Psoas muscle (tissue), 8 donors: ENCODE measurements around the gene LINGO1. TPM values are rescaled to one million over a fixed set of nuclear protein-coding genes. Genes with fewer than 3 reads are reported as not detected.

Experiments
- ATAC-seq, 4 donors: fragments of 200-7000 bp; cut with Tn5 transposase; one replicate each; pipeline ENCODE4 v1.9.1; 2020; ENCODE audit warnings: moderate library complexity in 3 of 4, mild to moderate bottlenecking in 2 of 4
- DNase-seq, 2 donors: peaks; one replicate each; pipeline ENCODE4 v3.0.0-alpha.2; 2020
- H3K27ac ChIP-seq: fragments of 200-600 bp; one replicate; pipeline ENCODE4 v1.8.0; 2022
- H3K27me3 ChIP-seq, 3 donors: fragments of 200-600 bp in 1 of 3; one replicate each; pipeline versions ENCODE4 v1.6.1 to v1.8.0; 2013 to 2022; ENCODE audit warnings: low read length in 2 of 3, mild to moderate bottlenecking in 2 of 3, moderate library complexity in 1 of 3; ENCODE audit not compliant: insufficient read depth in 3 of 3
- H3K36me3 ChIP-seq, 2 donors: fragments of 200-600 bp in 1 of 2; one replicate each; pipeline versions ENCODE4 v1.6.1 to v1.8.0; 2013 to 2022; ENCODE audit warnings: low read depth in 1 of 2, mild to moderate bottlenecking in 1 of 2, moderate library complexity in 1 of 2; ENCODE audit not compliant: insufficient read depth in 1 of 2
- H3K4me1 ChIP-seq: fragments of 200-600 bp; one replicate; pipeline ENCODE4 v1.8.0; 2022
- H3K4me3 ChIP-seq: fragments of 200-600 bp; one replicate; pipeline ENCODE4 v1.8.0; 2022; ENCODE audit warnings: mild to moderate bottlenecking
- H3K9me3 ChIP-seq: fragments of 200-600 bp; one replicate; pipeline ENCODE4 v1.8.0; 2022
- CTCF ChIP-seq: fragments of 200-600 bp; IDR thresholded peaks from one replicate; pipeline ENCODE4 v1.8.0; 2022; ENCODE audit warnings: antibody characterized with exemption
- WGBS, 3 donors: extraction: QIAGEN DNeasy Blood & Tissue Kit; methylation state at CpG; one replicate each; pipeline versions ENCODE4 v1.1.6 to v1.1.7; 2013; 5-methylcytosine and 5-hydroxymethylcytosine counted together
- intact Hi-C, 2 donors: fragments of 100-400 bp; cut with DNase I; formaldehyde crosslinking; loops; one replicate each; pipeline versions ENCODE4 v1.11.0 to v1.14.2; 2022
- polyA plus RNA-seq, 3 donors: library from polyadenylated mRNA; stranded (reverse); fragments of 200-250 nt; gene quantifications; one replicate each; pipeline ENCODE4 v1.2.3, GENCODE V29; 2013
- total RNA-seq, 4 donors: library from RNA; stranded (reverse); fragmentation: NEBNext Ultra II Directional in 2 of 4; extraction: Animal tissue kit (Norgen Biotek cat#: 25700) in 2 of 4; gene quantifications; one replicate each; pipeline versions ENCODE4 v1.2.1 to v1.2.4, GENCODE V29; 2021 to 2023
- donor health status: healthy with polysubstance abuse.
- donor health status: DM: no; HTN: no; CAD: no; lungs with moderate emphysema.
- donor health status: Bipolar disorder and iron deficiency.
- donor health status: healthy.
- donor health status: DM: yes; HTN: yes; CAD: no.
- donor health status: DM: no; HTN: no; CAD: no.
- donor health status: DM: no; HTN: no; CAD: no.
- donor health status: DM: yes; HTN: yes; CAD: no.

LINGO1 gene
- total and polyA plus RNA-seq, 7 donors = 0.25 to 0.62 (median 0.43) TPM

- no peak for ATAC-seq
- no peak for TF ChIP-seq CTCF
- H3K36me3 ChIP-seq = no peaks in the 10 kb centered on the region
- 91 to 96% (median 93%) methylated on average over 4 of the region's 4 CpGs for WGBS, 3 donors
- intact Hi-C loops = no loop called here
- H3K27me3 ChIP-seq = peaks cover 0 to 23% (median 15%) of the 10 kb centered on the region in 3 donors
- H3K9me3 ChIP-seq = no peaks in the 10 kb centered on the region
- H3K4me1 ChIP-seq = no peaks in the 10 kb centered on the region
- DNase-seq = no peak
- no peak overlapping the region for H3K27ac ChIP-seq
- no peak overlapping the region for H3K4me3 ChIP-seq
Observed at GRCh38 chr15:77653832-77654480, 21.2 kb upstream of the LINGO1 start.

- Histone ChIP-seq H3K4me1 (no peaks in the 10 kb centered on the region), H3K36me3 (no peaks in the 10 kb centered on the region), H3K27me3 (peaks cover 0 to 10% (median 6%) of the 10 kb centered on the region in 3 donors), H3K4me3 (no peak overlapping the region), H3K27ac (no peak overlapping the region), H3K9me3 (no peaks in the 10 kb centered on the region)
- WGBS, 3 donors = 61 to 66% (median 62%) methylated on average over 1 to 2 of the region's 2 CpGs
- no peak for TF ChIP-seq CTCF
- ATAC-seq (no peak), DNase-seq (no peak)
- intact Hi-C loops = no loop called here
Observed at GRCh38 chr15:77650265-77650664, 17.6 kb upstream of the LINGO1 start.

- Histone ChIP-seq H3K27ac (no peak overlapping the region), H3K36me3 (no peaks in the 10 kb centered on the region), H3K4me1 (no peaks in the 10 kb centered on the region), H3K4me3 (no peak overlapping the region), H3K9me3 (no peaks in the 10 kb centered on the region), H3K27me3 (peaks cover 0 to 6% (median 0%) of the 10 kb centered on the region in 3 donors)
- 54 to 63% (median 63%) methylated on average over 3 of the region's 3 CpGs for WGBS, 3 donors
- DNase-seq (no peak), ATAC-seq (no peak)
- TF ChIP-seq CTCF = no peak
- intact Hi-C loops = no loop called here
Observed at GRCh38 chr15:77649610-77650009, 16.9 kb upstream of the LINGO1 start.

GRCh38 chr15:77649017-77649416 lies 16.3 kb upstream of the LINGO1 start:
- WGBS, 3 donors = 85 to 86% (median 86%) methylated on average over 6 of the region's 6 CpGs
- ATAC-seq (no peak), DNase-seq (no peak)
- Histone ChIP-seq H3K9me3 (no peaks in the 10 kb centered on the region), H3K27me3 (peaks cover 0 to 3% (median 0%) of the 10 kb centered on the region in 3 donors), H3K27ac (no peak overlapping the region), H3K36me3 (no peaks in the 10 kb centered on the region), H3K4me1 (no peaks in the 10 kb centered on the region), H3K4me3 (no peak overlapping the region)
- no peak for TF ChIP-seq CTCF
- intact Hi-C loops = no loop called here

- ATAC-seq (no peak), DNase-seq (no peak)
- Histone ChIP-seq H3K27me3 (peaks cover 0 to 2% (median 0%) of the 10 kb centered on the region in 3 donors), H3K36me3 (no peaks in the 10 kb centered on the region), H3K27ac (no peak overlapping the region), H3K4me3 (no peak overlapping the region), H3K9me3 (no peaks in the 10 kb centered on the region), H3K4me1 (no peaks in the 10 kb centered on the region)
- WGBS, 3 donors = 86 to 91% (median 89%) methylated on average over 4 of the region's 4 CpGs
- TF ChIP-seq CTCF = no peak
- intact Hi-C loops = no loop called here
Observed at GRCh38 chr15:77647961-77648360, 15.2 kb upstream of the LINGO1 start.
